Measurements from ENCODE around the gene AGAP6.
"Not testable (repeated sequence)": the region's sequence is repeated elsewhere in the genome, so short reads cannot be mapped to it uniquely, and the experiment has no call there.

Gene AGAP6

DNA sequence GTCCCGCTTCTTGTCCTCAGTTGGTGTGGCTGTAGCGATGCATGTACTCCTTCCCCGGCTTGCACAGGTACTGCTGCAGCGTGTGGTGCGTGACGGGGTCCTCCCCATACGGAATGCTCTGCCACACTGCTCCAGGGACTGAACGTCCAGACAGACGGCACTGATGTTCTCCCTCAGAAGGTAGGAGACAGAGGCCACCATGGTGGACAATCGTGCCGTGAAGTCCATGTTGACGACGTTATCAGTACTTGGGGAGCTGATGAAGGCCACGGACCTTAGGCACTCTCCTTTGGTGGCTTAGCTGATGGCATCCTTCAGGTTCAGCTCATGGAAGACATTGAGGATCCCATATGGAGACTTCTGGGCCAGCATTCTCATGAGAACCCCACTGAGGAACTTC is 37.4 kb downstream of the AGAP6 start:
- DNase-seq = no peak

DNA sequence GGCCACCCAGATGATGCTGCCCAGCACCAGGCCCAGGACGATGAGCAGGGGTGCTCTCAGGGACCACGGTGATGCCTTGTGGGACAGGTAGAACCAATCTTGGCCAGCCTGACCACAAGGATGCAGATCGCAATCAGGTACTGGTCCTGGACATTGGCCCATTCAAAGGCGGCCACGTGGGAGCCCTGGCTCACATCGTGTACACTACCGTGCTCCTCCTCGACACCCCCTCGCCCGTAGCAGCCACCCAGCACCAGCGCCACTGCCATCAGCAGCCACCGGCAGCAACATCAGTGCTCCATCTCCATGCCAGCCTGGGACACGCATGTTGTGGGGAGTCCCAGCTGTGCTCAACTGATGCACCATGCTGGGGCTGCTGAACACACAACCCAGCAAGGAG is 39.0 kb downstream of the AGAP6 start:
- DNase-seq = no peak

DNA sequence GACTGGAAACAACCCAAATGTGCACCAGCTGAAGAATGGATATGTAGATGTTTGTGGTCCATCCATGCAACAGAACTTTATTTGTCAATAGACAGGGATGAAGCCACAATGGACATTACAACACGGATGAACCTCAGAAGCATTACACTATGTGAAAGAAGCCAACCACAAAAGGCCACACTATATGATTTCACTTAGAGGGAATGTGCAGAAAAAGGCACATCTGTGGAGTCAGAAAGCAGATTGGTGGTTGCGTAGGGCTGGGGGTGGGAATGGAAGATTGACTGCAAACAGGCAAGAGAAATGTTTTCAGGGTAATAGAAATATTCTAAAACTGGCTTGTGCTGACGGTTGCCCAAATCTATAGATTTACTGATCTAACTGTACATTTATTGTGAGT is 45.3 kb downstream of the AGAP6 start:
- no peak for DNase-seq

DNA sequence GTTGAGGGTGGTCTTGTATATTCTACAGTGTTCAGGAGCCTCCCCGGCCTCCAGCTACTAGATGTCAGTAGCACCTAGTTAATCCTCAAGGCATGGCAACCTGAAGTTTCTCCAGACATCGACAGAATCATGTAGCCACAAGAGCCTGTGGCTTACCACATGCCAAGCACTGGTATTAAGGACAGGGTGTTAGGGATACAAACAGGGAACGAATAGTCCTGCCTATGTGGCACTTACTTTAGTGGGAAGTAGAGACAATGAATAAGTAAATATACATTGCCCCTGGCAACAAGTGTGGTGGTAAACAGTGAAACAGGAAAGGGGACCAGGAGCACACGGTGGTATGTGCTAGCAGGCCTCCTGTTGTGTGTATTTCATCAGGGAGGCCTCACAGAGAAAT is 47.1 kb downstream of the AGAP6 start:
- not testable (repeated sequence) for DNase-seq

DNA sequence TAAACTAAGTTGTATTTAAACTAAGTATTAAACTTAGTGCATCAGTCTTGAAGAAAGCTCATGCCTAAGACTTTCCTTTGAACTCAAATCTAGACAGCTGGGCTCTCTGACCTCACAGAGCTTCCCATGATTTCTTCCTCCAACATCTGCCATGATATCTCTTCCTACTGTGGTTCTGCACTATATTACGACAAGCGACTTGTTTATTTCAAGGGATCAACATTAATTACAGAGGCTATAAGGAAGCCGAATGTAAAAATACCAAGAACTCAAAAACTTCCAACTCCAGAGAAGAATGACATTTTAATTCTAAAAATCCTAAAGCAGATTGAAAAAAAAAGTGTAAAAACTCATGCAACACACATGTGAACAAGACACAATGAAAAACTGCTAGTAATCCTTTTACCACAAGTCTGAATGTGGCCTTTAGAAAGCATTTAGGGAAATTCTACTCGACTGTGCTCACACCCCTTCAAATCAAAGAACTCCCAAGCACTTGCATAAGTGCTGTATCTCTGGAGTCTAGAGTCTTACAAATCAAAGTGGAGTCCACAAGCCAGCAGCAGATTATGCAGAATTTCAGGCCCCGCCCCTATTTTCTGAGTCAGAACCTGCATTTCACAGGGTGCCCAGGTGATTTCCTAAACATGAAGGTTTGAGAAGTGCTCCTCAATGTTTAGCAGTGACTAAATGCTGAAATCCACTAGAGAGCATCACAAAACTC is 56.9 kb downstream of the AGAP6 start:
- no peak for DNase-seq

DNA sequence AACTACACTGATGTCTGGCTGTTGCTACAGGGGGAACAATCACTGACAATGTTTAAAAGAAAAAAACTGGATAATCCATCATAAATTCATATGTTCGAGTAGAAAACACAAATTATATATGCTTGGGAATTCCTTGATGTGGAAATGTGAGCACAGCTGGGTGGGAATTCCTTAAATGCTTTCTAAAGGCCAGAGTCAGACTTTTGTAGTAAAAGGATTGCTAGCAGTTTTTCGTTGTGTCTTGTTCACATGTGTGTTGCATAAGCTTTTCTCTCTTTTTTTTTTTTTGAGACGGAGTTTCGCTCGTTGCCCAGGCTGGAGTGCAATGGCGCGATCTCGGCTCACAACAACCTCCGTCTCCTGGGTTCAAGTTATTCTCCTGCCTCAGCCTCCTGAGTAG is 58.3 kb downstream of the AGAP6 start:
- not testable (repeated sequence) for DNase-seq

DNA sequence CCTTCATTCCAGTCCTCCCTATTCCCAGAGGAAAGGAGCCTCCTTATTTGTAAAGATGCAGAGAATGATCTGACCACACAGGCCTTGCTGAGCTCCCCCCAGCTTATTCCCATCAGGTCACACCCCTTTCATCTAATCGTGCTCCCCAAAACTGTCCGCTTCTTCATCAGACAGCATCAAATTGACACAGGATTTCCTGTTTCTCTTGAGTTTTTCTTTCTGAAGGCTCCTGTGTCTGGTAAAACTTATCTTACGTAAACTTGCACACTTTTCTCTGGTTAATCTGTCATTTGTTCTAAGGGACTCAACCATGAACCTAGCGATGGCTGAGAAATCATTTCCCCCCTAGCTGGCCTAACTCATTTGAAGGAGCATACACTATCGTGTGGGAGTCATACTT is 59.4 kb downstream of the AGAP6 start:
- not testable (repeated sequence) for DNase-seq

DNA sequence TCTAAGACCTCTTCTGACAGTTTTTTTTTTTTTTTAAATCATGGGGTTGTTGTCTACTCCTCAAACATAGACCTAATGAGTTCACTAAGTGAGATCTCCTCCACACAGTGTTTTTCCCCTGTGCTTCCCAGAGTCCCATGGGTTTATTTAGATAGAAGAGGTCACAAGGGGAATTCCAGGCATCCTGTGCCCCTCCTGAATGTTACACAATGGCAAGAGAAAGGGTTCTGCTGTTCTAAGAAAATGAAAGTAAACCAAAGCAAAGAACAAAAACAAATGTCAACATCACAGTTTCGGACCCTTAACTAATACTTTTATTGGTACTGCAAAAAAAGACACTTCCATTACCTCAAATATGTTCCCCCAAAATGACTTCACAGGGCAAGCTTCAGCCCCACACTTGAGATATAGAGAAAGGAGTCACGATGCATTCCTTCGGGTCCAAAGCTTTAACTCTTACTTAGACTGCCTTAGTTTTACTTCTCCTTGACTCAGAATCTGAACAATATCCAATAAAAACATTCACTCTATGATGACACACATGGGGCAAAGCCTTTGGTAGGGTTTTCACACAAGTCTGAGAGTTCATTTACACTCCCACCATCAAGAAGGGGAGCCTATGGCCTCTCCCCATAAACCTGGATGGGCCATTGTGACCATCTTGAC is 63.9 kb downstream of the AGAP6 start:
- not testable (repeated sequence) for DNase-seq

DNA sequence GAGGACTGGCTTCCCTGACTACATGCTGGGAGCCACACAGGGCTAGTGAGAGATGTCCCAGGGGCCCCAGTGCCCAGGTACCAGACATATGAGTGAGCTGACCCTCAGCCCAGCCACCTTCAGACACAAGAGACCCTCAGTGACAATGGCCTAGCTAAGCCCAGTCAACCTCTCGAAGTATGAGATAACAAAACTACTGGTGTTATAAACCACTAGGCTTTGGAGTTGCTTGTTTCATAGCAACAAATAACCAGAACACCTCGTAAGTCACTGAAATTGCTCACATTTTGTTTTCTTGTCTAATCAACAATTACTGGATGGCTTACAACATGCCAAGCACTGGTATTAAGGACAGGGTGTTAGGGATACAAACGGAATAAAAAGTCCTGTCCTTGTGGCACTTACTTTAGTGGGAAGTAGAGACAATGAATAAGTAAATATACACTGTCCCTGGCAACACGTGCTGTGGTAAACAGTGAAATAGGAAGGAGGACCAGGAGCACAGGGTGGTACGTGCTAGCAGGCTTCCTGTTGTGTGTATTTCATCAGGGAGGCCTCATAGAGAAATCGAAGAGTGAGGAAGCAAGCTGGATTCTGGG is 64.7 kb downstream of the AGAP6 start:
- DNase-seq = not testable (repeated sequence)

DNA sequence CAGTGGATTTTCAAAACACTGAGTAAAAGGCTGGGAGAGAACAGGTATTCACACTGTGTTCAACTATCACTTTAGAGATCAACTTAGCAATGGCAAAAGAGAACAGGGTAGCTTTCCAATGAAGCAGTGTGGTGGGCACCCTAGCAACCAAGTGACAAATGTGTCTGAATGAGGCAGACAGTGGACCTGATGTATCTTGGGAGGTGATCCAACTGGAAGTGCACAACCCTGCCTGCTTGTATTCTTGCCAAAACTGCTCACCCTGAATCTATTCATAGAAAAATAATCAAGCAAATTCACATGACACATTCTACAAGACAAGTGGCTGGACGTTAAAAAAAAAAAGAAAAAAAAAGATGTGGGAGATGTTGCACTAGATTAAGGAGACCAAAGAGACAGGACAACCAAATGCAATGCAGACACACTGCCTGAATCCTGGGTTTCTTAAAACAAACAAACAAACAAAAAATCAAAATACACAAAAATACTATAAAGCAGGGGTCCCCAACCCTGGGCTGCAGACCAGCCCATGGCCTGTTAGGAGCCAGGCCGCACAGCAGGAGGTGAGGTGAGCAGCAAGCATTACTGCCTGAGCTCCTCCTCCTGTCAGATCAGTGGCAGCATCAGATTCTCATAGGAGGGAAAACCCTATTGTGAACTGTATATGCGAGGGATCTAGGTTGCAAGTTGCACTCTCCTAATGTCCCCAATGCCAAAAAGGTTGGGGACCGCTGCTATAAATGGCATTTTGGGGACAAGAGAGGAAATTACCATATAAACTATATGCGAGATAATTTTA is 67.5 kb downstream of the AGAP6 start:
- not testable (repeated sequence) for DNase-seq

DNA sequence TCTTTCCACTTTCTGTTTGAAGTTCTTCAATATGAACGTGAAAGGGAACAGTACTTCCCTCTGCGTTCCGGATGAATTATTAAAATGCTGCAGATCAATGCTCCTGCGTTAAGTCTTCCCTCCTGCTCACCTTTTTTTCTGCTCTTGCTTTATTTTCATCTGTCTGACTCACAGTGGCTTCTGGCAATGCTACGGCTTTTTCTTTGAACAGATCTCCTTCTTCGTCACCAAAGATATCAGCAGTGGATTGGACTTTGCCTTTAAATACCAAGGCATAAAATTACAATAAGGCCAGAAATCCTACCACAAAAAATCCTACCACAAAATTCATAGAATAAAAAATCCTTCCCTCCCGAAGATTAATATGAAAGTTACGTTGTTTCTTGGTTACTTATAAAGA is 68.4 kb downstream of the AGAP6 start:
- DNase-seq = not testable (repeated sequence)

DNA sequence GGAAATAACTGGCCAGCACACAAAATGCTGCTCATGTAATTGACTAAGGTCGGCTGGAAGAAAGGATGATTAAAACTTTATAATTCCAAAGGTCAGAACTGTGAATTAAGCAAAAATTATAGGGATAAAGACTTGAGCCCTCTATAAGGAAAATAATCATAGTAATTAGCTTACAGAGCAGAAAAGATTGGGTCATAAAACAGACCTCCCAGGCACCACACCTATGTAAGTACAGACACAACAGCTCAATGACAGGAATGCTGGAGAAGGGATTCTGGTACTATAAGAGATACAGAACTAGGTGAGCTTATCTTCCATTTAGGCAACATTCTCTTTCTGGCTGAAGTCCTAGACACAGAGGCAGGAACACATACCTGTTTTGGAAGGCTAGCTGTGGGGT is 70.5 kb downstream of the AGAP6 start:
- DNase-seq = not testable (repeated sequence)

DNA sequence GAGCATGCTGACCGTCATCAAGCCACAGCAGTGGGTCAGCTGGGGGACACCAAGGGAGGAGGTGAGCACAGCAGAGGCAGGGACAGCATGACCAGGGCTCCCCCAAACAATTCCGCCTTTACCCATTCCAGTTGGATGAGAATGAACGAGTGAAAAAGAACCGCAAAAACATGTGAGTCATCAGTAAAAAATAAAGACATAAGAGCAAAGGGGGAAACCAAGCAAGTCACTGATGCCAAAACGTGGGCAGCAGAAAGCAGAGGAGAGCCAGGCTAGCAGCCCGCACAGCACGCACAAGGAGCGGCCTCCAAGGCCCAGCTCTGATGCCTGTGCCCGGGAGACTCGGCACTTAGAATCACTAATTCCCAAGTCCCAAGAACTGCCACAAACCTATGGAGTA is 71.7 kb downstream of the AGAP6 start:
- DNase-seq = not testable (repeated sequence)
